Common myeloid progenitor, CD34-positive (primary cell): ENCODE measurements around the gene NR1H3.
"Not testable (repeated sequence)": the region's sequence is repeated elsewhere in the genome, so short reads cannot be mapped to it uniquely, and the experiment has no call there.

Experiments
- CTCF ChIA-PET: fragments of 350-600 bp; sonication (Branson Sonifier 250); formaldehyde crosslinking; loops from one replicate; lab custom pipeline; 2021; ENCODE audit warnings: antibody characterized with exemption; lab: Charles Lee
- POLR2A ChIA-PET: fragments of 350-600 bp; sonication (Branson Sonifier 250); formaldehyde crosslinking; loops from one replicate; lab custom pipeline; 2021; ENCODE audit warnings: antibody characterized with exemption; lab: Charles Lee
- DNase-seq, 3 donors: peaks; one replicate each; pipeline versions ENCODE4 v3.0.0 to v3.0.0-alpha.2; 2013
- H3K27ac ChIP-seq, 2 experiments: 1 replicate in 1 of 2; 2 replicates in 1 of 2; pipeline ENCODE4 v1.7.0; 2013; ENCODE audit warnings: inconsistent platforms in 2 of 2, low read length in 2 of 2, mild to moderate bottlenecking in 2 of 2, low read depth in 1 of 2, moderate library complexity in 1 of 2; ENCODE audit not compliant: severe bottlenecking in 2 of 2, insufficient read depth in 1 of 2, poor library complexity in 1 of 2
- H3K27me3 ChIP-seq, 5 experiments: replicated peaks in 2 of 5; 1 replicate in 3 of 5; 2 replicates in 2 of 5; pipeline versions ENCODE4 v1.6.1 to v1.7.0; 2013; ENCODE audit warnings: low read length in 4 of 5, mild to moderate bottlenecking in 2 of 5, moderate library complexity in 2 of 5, inconsistent platforms in 1 of 5; ENCODE audit not compliant: insufficient read depth in 5 of 5, control insufficient read depth in 4 of 5
- H3K36me3 ChIP-seq, 4 experiments: 1 replicate in 2 of 4; 2 replicates in 2 of 4; pipeline versions ENCODE4 v1.6.1 to v1.7.0; 2013; ENCODE audit warnings: low read length in 3 of 4, control low read depth in 1 of 4, mild to moderate bottlenecking in 1 of 4; ENCODE audit not compliant: control insufficient read depth in 4 of 4, insufficient read depth in 4 of 4
- H3K4me1 ChIP-seq, 4 experiments: 1 replicate in 3 of 4; 2 replicates in 1 of 4; pipeline versions ENCODE4 v1.6.1 to v1.7.1; 2013; ENCODE audit warnings: low read length in 3 of 4, mild to moderate bottlenecking in 3 of 4, control low read depth in 1 of 4, inconsistent platforms in 1 of 4, moderate library complexity in 1 of 4; ENCODE audit not compliant: control insufficient read depth in 4 of 4, insufficient read depth in 4 of 4; ENCODE audit errors: control extremely low read depth in 1 of 4
- H3K4me3 ChIP-seq, 7 experiments: 1 replicate in 4 of 7; 2 replicates in 3 of 7; pipeline versions ENCODE4 v1.5.1 to v1.7.0; 2013; ENCODE audit warnings: mild to moderate bottlenecking in 7 of 7, low read length in 6 of 7, moderate library complexity in 6 of 7, inconsistent platforms in 2 of 7, low read depth in 2 of 7, control low read depth in 1 of 7; ENCODE audit not compliant: insufficient read depth in 4 of 7, control insufficient read depth in 1 of 7; ENCODE audit errors: extremely low read depth in 1 of 7
- H3K9me3 ChIP-seq, 5 experiments: 1 replicate in 4 of 5; 2 replicates in 1 of 5; pipeline versions ENCODE4 v1.6.1 to v1.7.1; 2013; ENCODE audit warnings: low read length in 4 of 5, mild to moderate bottlenecking in 2 of 5, inconsistent platforms in 1 of 5, low read depth in 1 of 5, moderate library complexity in 1 of 5; ENCODE audit not compliant: control insufficient read depth in 4 of 5, insufficient read depth in 2 of 5; ENCODE audit errors: control extremely low read depth in 1 of 5
- WGBS: methylation state at CpG from one replicate; pipeline ENCODE4 v1.1.5; 2013; ENCODE audit not compliant: insufficient coverage; 5-methylcytosine and 5-hydroxymethylcytosine counted together

Gene NR1H3

GRCh38 chr11:47306484-47306844 lies 48.7 kb downstream of the NR1H3 start:
- POLR2A ChIA-PET = no interaction called here
- no CpG with 5 or more reads among the region's 1 CpG for WGBS
- no peak for DNase-seq
- H3K27ac ChIP-seq = no peak overlapping the region
- no peak overlapping the region for H3K4me3 ChIP-seq
- H3K36me3 ChIP-seq = peaks cover 32 to 93% (median 74%) of the 10 kb centered on the region in 4 experiments
- H3K9me3 ChIP-seq = peaks cover 0 to 11% (median 10%) of the 10 kb centered on the region in 5 experiments
- no peaks in the 10 kb centered on the region for H3K27me3 ChIP-seq
- CTCF ChIA-PET = interaction anchor here (1.3 to 2.4 kb wide), 6 partner anchors 10 to 46 kb away, joined by 3 to 11 read pairs (median 4); partner anchors contain the start of gene MYBPC3
- no peaks in the 10 kb centered on the region for H3K4me1 ChIP-seq

DNA sequence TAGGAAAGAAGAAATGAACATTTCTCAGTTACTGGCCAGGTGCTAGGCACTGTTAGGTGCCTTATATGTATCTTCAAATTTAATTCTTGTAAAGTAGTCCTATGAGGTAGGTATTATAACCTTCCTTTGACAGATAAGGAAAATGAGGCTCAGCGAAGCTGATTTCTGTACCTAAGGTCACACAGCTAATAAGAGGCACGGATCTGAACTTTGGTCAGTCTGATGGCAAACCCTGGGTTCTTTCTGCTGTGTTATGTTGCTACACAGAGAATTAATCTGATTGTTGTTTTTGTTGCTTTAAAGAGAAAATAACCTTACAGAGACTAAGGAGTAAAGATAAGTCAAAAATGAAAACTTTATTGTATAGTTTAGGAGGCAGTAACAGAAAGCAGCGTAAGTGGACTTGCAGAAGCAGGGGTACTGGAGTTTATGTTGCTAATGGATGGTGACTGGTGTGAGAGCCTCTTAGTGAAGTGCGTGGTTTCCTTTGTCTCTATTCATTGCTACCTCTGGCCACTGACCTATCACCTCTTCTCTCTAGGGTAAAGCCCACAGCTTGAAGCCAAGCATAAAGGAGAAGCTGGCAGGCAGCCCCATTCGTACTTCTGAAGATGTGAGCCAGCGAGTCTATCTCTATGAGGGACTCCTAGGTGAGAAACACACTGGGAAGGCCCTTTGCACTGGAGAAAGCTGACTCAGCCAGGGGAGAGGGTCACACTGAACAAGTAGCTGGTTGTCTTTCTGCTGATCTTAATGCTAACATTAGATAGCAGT lies 50.4 kb downstream of the NR1H3 start:
- ChIA-PET POLR2A (no interaction called here), CTCF (interaction anchor here (1.4 to 2.4 kb wide), 4 partner anchors 12 to 309 kb away, joined by 3 to 11 read pairs (median 4); no protein-coding TSS in a partner anchor)
- no peaks in the 10 kb centered on the region for H3K9me3 ChIP-seq
- peaks cover 27 to 93% (median 76%) of the 10 kb centered on the region in 4 experiments for H3K36me3 ChIP-seq
- H3K27ac ChIP-seq = no peak overlapping the region
- DNase-seq = no peak
- H3K27me3 ChIP-seq = no peaks in the 10 kb centered on the region
- 98% methylated on average over 5 of the region's 6 CpGs for WGBS
- H3K4me1 ChIP-seq = no peaks in the 10 kb centered on the region
- no peak overlapping the region for H3K4me3 ChIP-seq

DNA sequence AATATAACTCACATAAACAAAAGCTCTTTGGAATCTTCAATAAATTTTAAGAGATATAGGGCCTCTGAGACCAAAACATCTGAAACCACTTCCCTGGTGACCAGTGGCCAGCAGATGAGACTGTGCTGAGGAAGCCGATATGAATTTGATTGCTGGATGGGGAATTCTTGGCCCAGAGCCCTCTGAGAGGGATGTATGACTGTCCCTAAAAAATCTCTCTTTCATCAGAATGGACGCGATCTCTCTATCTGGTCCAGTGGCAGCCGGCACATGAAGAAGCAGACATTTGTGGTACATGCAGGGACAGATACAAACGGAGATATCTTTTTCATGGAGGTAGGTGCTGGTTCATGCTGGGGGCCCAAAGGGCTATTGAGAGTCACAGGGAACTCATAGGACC lies 57.2 kb downstream of the NR1H3 start:
- no peak overlapping the region for H3K27ac ChIP-seq
- 100% methylated on average over 4 of the region's 5 CpGs for WGBS
- H3K4me3 ChIP-seq = no peak overlapping the region
- DNase-seq = no peak
- H3K36me3 ChIP-seq = peaks cover 23 to 80% (median 44%) of the 10 kb centered on the region in 4 experiments
- H3K4me1 ChIP-seq = peaks cover 0 to 3% (median 0%) of the 10 kb centered on the region in 4 experiments
- H3K27me3 ChIP-seq = no peaks in the 10 kb centered on the region
- POLR2A ChIA-PET = interaction anchor here (0.6 kb wide), 1 partner anchor 11 kb away, joined by 6 read pairs; no protein-coding TSS in a partner anchor
- CTCF ChIA-PET = interaction anchor here (1.1 to 1.5 kb wide), 2 partner anchors 19 to 139 kb away, joined by 3 to 4 read pairs; no protein-coding TSS in a partner anchor
- no peaks in the 10 kb centered on the region for H3K9me3 ChIP-seq

DNA sequence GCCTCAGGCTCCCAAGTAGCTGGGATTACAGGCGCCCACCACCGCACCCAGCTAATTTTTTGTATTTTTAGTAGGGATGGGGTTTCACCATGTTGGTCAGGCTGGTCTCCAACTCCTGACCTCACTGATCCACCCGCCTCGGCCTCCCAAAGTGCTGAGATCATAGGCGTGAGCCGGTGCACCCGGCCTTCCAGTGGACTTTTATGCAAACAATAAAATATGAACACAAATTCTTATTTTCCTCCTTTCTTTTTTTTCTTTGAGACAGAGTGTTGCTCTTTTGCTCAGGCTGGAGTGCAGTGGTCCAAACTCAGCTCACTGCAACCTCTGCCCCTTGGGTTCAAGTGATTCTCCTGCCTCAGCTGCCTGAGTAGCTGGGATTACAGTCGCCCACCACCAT lies 58.7 kb downstream of the NR1H3 start:
- H3K27ac ChIP-seq, H3K9me3 ChIP-seq, H3K4me3 ChIP-seq, H3K27me3 ChIP-seq, H3K4me1 ChIP-seq, POLR2A ChIA-PET, CTCF ChIA-PET, DNase-seq: not testable (repeated sequence)
- WGBS = 99% methylated on average over 6 of the region's 8 CpGs
- H3K36me3 ChIP-seq = peaks cover 22 to 74% (median 44%) of the 10 kb centered on the region in 4 experiments

DNA sequence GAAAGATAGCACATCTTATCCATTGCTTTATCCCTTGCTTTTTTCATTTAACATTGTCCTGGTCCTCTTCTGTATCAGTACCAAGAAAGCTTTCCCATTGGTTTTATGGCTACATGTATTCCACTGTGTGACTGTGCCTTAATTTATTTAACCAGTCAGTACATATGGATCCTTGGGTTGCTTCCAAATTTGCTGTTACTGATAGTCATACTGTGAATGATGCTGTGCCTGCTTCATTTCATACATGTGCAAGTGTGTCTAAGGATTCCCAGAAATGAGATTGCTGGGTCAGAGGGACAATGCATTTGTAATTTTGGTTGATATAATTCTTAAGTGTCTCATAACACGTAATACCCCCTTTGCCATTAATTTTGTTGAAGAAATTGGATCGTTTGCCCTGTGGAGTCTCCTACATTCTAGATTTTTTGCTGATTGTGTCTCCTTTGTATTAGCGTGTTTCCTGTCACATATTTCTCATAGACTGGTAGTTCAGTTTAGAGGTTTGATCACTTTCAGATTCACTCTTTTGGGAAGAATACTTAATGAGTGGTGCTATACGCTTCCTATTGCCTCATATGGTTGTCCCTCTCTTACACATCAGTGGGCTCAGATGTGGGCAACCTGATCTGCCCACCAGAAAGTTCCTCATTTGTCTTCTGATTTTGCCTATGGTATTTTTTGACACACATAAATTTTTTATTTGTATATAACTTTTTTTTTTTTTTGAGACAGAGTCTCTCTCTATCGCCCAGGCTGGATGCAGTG lies 59.5 kb downstream of the NR1H3 start:
- Histone ChIP-seq H3K4me3 (no peak overlapping the region), H3K4me1 (peaks cover 0 to 3% (median 0%) of the 10 kb centered on the region in 4 experiments), H3K27me3 (no peaks in the 10 kb centered on the region), H3K36me3 (peaks cover 21 to 74% (median 42%) of the 10 kb centered on the region in 4 experiments), H3K9me3 (no peaks in the 10 kb centered on the region), H3K27ac (no peak overlapping the region)
- WGBS = 100% methylated on average over 2 of the region's 5 CpGs
- CTCF ChIA-PET = no interaction called here
- POLR2A ChIA-PET = no interaction called here
- no peak for DNase-seq

DNA sequence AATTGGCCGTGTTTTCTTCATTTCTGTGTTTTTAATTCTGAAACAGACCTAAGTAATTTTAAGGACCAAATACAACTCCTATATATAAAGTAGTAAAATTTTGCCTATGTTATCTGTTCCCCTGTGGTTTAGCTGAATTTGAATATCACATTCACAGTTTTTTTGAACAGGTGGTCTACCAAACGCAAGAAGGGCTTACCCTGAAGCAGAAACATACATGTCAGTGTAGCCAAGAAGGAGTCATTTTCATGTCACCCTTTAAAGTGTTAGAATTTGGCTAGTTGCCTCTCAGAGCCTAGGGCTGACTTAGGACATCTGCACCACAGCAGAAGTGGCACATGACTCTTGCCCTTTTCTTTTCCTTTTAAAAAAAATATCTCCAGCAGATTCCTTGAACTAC lies 60.4 kb downstream of the NR1H3 start:
- 100% methylated on average over 1 of the region's 2 CpGs for WGBS
- Histone ChIP-seq H3K9me3 (no peaks in the 10 kb centered on the region), H3K27ac (no peak overlapping the region), H3K27me3 (no peaks in the 10 kb centered on the region), H3K4me3 (no peak overlapping the region), H3K36me3 (peaks cover 19 to 65% (median 37%) of the 10 kb centered on the region in 4 experiments), H3K4me1 (peaks cover 0 to 3% (median 0%) of the 10 kb centered on the region in 4 experiments)
- ChIA-PET CTCF (no interaction called here), POLR2A (no interaction called here)
- DNase-seq = no peak
